ENCODE data around the gene ARIH1. TPM values are rescaled to one million over a fixed set of nuclear protein-coding genes. Genes with fewer than 3 reads are reported as not detected.

The ARIH1 gene
- total RNA-seq, 1 experiment from 2014 or later: 63.0 TPM

GRCh38 chr15:72493220-72493619, 19.1 kb downstream of the ARIH1 start:
- TF ChIP-seq EZH2phosphoT487 (IDR thresholded peaks at IDR 0.05; ENCODE audit: borderline replicate concordance, low read length) (no peak), EZH2 (IDR thresholded peaks at IDR 0.05; ENCODE audit: low read length, unreplicated experiment) (no peak)
- Histone ChIP-seq H3K27ac (ENCODE audit: low read length) (no peak overlapping the region), H3K9ac (ENCODE audit: low read length) (no peak overlapping the region), H3K4me2 (ENCODE audit: low read length) (no peak overlapping the region), H3K4me1 (ENCODE audit: insufficient read depth, low read length) (peaks cover 19% of the 10 kb centered on the region), H3K36me3 (ENCODE audit: low read depth, low read length) (peaks cover 7% of the 10 kb centered on the region; the same call in 1 of the 2 replicates), H4K20me1 (ENCODE audit: low read length) (peaks cover 72% of the 10 kb centered on the region), H3K79me2 (ENCODE audit: low read length) (peaks cover 99% of the 10 kb centered on the region), H3F3A (ENCODE audit: low read length, unreplicated experiment) (no peaks in the 10 kb centered on the region), H2AFZ (ENCODE audit: low read length) (no peak overlapping the region), H3K9me2 (replicated peaks; ENCODE audit: low read length) (no peaks in the 10 kb centered on the region), H3K4me3 (ENCODE audit: low read length) (no peak overlapping the region), H3K9me3 (ENCODE audit: low read length) (no peaks in the 10 kb centered on the region), H3K27me3 (ENCODE audit: low read length) (no peaks in the 10 kb centered on the region)
- no TSS peak for BruUV-seq (replicated peaks)
- no peak for ATAC-seq
- intact Hi-C loops (cut with micrococcal nuclease): no loop called here
- no peak for DNase-seq
- POLR2A ChIA-PET (ENCODE audit: unreplicated experiment): no interaction called here
- CTCF ChIA-PET: no interaction called here

DNA sequence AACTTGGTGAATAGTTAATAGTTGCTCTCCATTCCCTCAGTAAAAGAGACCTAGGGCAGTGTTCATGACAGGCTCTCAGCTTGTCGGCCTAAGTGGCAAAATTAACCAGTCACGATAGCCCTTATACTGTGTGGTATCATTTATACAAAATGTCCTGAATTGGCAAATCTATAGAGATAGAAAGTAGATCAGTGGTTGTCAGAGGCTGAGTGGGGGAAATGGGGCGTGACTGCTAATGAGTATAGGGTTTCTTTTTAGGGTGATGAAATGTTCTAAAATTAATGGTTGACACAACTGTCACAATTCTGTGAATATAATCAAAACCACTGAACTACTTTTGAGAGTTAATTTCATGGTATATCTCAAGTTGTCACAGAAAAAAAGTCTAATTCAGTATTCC, 20.9 kb downstream of the ARIH1 start:
- CTCF ChIA-PET: no interaction called here
- POLR2A ChIA-PET (ENCODE audit: unreplicated experiment): no interaction called here
- no TSS peak for BruUV-seq (replicated peaks)

DNA sequence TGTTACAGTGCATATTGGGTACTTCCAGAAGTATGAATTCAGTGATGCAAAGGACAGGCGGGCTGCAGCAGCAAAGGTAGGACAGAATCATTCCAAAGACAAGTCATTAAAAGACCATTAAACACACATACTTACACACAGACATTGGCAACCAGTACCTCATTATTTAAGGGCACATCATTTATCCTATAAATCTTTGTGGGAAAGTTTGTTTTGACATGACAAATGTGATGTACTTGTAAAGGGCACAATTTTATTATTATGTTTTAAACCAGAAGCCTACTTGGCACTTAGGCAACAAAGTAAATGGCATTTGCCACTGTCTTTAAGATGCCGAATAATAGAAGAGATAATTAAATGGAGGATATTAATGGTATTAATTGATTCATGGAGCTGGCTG, 22.7 kb downstream of the ARIH1 start:
- no peak overlapping the region for H2AFZ ChIP-seq (ENCODE audit: low read length)
- no TSS peak for BruUV-seq (replicated peaks)
- POLR2A ChIA-PET (ENCODE audit: unreplicated experiment): no interaction called here
- peaks cover 12% of the 10 kb centered on the region for H3K4me1 ChIP-seq (ENCODE audit: insufficient read depth, low read length)
- peaks cover 3% of the 10 kb centered on the region for H3F3A ChIP-seq (ENCODE audit: low read length, unreplicated experiment)
- H3K9me2 ChIP-seq (replicated peaks; ENCODE audit: low read length): no peaks in the 10 kb centered on the region
- CTCF ChIA-PET: interaction anchor here (0.7 kb wide), 1 partner anchor 1066 kb away, joined by 3 read pairs; no protein-coding TSS in a partner anchor
- no peak overlapping the region for H3K4me2 ChIP-seq (ENCODE audit: low read length)
- no peak for TF ChIP-seq CTCF (conservative IDR thresholded peaks at IDR 0.05; ENCODE audit: low read depth, low read length)
- no peak for TF ChIP-seq EZH2phosphoT487 (IDR thresholded peaks at IDR 0.05; ENCODE audit: borderline replicate concordance, low read length)
- TF ChIP-seq EZH2 (IDR thresholded peaks at IDR 0.05; ENCODE audit: low read length, unreplicated experiment): no peak
- peaks cover 99% of the 10 kb centered on the region for H3K79me2 ChIP-seq (ENCODE audit: low read length)
- no peak for ATAC-seq
- intact Hi-C loops (cut with micrococcal nuclease): no loop called here
- no peak for DNase-seq
- H3K9ac ChIP-seq (ENCODE audit: low read length): no peak overlapping the region
- no peaks in the 10 kb centered on the region for H3K27me3 ChIP-seq (ENCODE audit: low read length)
- no peak overlapping the region for H3K27ac ChIP-seq (ENCODE audit: low read length)
- no peak overlapping the region for H3K4me3 ChIP-seq (ENCODE audit: low read length)
- H3K36me3 ChIP-seq (ENCODE audit: low read depth, low read length): peaks cover 10% of the 10 kb centered on the region; the same call in 1 of the 2 replicates
- peaks cover 54% of the 10 kb centered on the region for H4K20me1 ChIP-seq (ENCODE audit: low read length)
- H3K9me3 ChIP-seq (ENCODE audit: low read length): no peaks in the 10 kb centered on the region

More for the DNA sequence above, 20.9 kb downstream of the ARIH1 start:
- no peak overlapping the region for H3K4me3 ChIP-seq (ENCODE audit: low read length)
- no peak overlapping the region for H2AFZ ChIP-seq (ENCODE audit: low read length)
- peaks cover 10% of the 10 kb centered on the region; the same call in 1 of the 2 replicates for H3K36me3 ChIP-seq (ENCODE audit: low read depth, low read length)
- H3K27me3 ChIP-seq (ENCODE audit: low read length): no peaks in the 10 kb centered on the region
- DNase-seq (no peak), ATAC-seq (no peak)
- no peak overlapping the region for H3K4me2 ChIP-seq (ENCODE audit: low read length)
- no peaks in the 10 kb centered on the region for H3K9me2 ChIP-seq (replicated peaks; ENCODE audit: low read length)
- no peaks in the 10 kb centered on the region for H3K9me3 ChIP-seq (ENCODE audit: low read length)
- H3K79me2 ChIP-seq (ENCODE audit: low read length): peaks cover 99% of the 10 kb centered on the region
- intact Hi-C loops (cut with micrococcal nuclease): no loop called here
- no peak overlapping the region for H3K9ac ChIP-seq (ENCODE audit: low read length)
- peaks cover 19% of the 10 kb centered on the region for H3K4me1 ChIP-seq (ENCODE audit: insufficient read depth, low read length)
- H3F3A ChIP-seq (ENCODE audit: low read length, unreplicated experiment): no peaks in the 10 kb centered on the region
- no peak overlapping the region for H3K27ac ChIP-seq (ENCODE audit: low read length)
- no peak for TF ChIP-seq EZH2phosphoT487 (IDR thresholded peaks at IDR 0.05; ENCODE audit: borderline replicate concordance, low read length)
- TF ChIP-seq EZH2 (IDR thresholded peaks at IDR 0.05; ENCODE audit: low read length, unreplicated experiment): no peak
- no peak for TF ChIP-seq CTCF (conservative IDR thresholded peaks at IDR 0.05; ENCODE audit: low read depth, low read length)
- peaks cover 62% of the 10 kb centered on the region for H4K20me1 ChIP-seq (ENCODE audit: low read length)
